IMR-90 (cell line): ENCODE results near the gene C12orf56. TPM values are rescaled to one million over a fixed set of nuclear protein-coding genes. Genes with fewer than 3 reads are reported as not detected.

Experiments
- ATAC-seq: fragments of 200-7000 bp; cut with Tn5 transposase; 2 replicates; pipeline ENCODE4 v1.9.1; 2020; ENCODE audit warnings: low read depth, mild to moderate bottlenecking, moderate library complexity
- BruUV-seq: library from RNA; stranded (reverse); fragments of 400-500 nt; replicated peaks from 2 replicates; lab custom pipeline; 2021; lab: Mats Ljungman, UMichigan
- CTCF ChIA-PET: fragments of 300-600 bp; formaldehyde crosslinking; extraction: SDS; loops from one replicate; lab custom pipeline; 2021; ENCODE audit warnings: antibody characterized with exemption; lab: Yijun Ruan, JAX
- POLR2A ChIA-PET: fragments of 300-600 bp; sonication (Branson Sonifier 250); formaldehyde crosslinking; loops from one replicate; lab custom pipeline; 2022; ENCODE audit warnings: antibody characterized with exemption; ENCODE audit not compliant: unreplicated experiment; lab: Charles Lee
- DNase-seq: peaks from one replicate; pipeline ENCODE4 v3.0.0; 2013
- H2AFZ ChIP-seq: replicated peaks from 2 replicates; pipeline ENCODE3; 2013; ENCODE audit warnings: low read length, mild to moderate bottlenecking; ENCODE audit not compliant: poor library complexity
- H2AK5ac ChIP-seq: 2 replicates; pipeline ENCODE4 v1.6.1; 2013; ENCODE audit warnings: low read depth, low read length, inconsistent platforms
- H2AK9ac ChIP-seq: replicated peaks from 2 replicates; pipeline ENCODE3; 2013; ENCODE audit warnings: mild to moderate bottlenecking, low read depth, low read length, moderate library complexity; ENCODE audit not compliant: poor library complexity
- H2BK120ac ChIP-seq: 2 replicates; pipeline ENCODE4 v1.6.1; 2013; ENCODE audit warnings: low read depth, low read length, inconsistent platforms
- H2BK15ac ChIP-seq: 3 replicates; pipeline ENCODE4 v1.6.1; 2013; ENCODE audit warnings: low read depth, low read length, inconsistent platforms
- H2BK20ac ChIP-seq: 2 replicates; pipeline ENCODE4 v1.6.1; 2013; ENCODE audit warnings: low read depth, mild to moderate bottlenecking, inconsistent platforms, low read length, moderate library complexity
- H2BK5ac ChIP-seq: 2 replicates; pipeline ENCODE4 v1.6.1; 2013; ENCODE audit warnings: mild to moderate bottlenecking, low read depth, low read length, inconsistent platforms; ENCODE audit not compliant: poor library complexity, severe bottlenecking
- H3K14ac ChIP-seq: replicated peaks from 2 replicates; pipeline ENCODE4 v1.6.1; 2013; ENCODE audit warnings: low read depth, low read length, inconsistent platforms
- H3K18ac ChIP-seq: 2 replicates; pipeline ENCODE4 v1.6.1; 2013; ENCODE audit warnings: low read depth, low read length, control low read depth
- H3K23ac ChIP-seq: 2 replicates; pipeline ENCODE4 v1.6.1; 2013; ENCODE audit warnings: low read depth, low read length, inconsistent platforms
- H3K27ac ChIP-seq: 2 replicates; pipeline ENCODE4 v1.5.1; 2013; ENCODE audit warnings: mild to moderate bottlenecking, control low read depth, low read length; ENCODE audit not compliant: insufficient read depth
- H3K27me3 ChIP-seq: 2 replicates; pipeline ENCODE4 v1.6.1; 2013; ENCODE audit warnings: low read length; ENCODE audit not compliant: control insufficient read depth, insufficient read depth
- H3K36me3 ChIP-seq: 2 replicates; pipeline ENCODE4 v1.6.1; 2013; ENCODE audit warnings: low read length, mixed read lengths; ENCODE audit not compliant: control insufficient read depth, insufficient read depth
- H3K4ac ChIP-seq: 2 replicates; pipeline ENCODE4 v1.6.1; 2013; ENCODE audit warnings: low read depth, low read length, inconsistent platforms
- H3K4me1 ChIP-seq: 2 replicates; pipeline ENCODE4 v1.6.1; 2013; ENCODE audit warnings: low read length, mixed read lengths; ENCODE audit not compliant: control insufficient read depth, insufficient read depth
- H3K4me2 ChIP-seq: 2 replicates; pipeline ENCODE4 v1.6.1; 2013; ENCODE audit warnings: low read depth, mild to moderate bottlenecking, control low read depth, low read length, moderate library complexity
- H3K4me3 ChIP-seq: 2 replicates; pipeline ENCODE4 v1.5.1; 2013; ENCODE audit warnings: low read depth, mild to moderate bottlenecking, control low read depth, low read length, moderate library complexity; ENCODE audit not compliant: insufficient read depth
- H3K56ac ChIP-seq: 2 replicates; pipeline ENCODE4 v1.6.1; 2013; ENCODE audit warnings: low read length, inconsistent platforms; ENCODE audit not compliant: insufficient read depth; ENCODE audit errors: extremely low read depth
- H3K79me1 ChIP-seq, 2 experiments: 2 replicates each; pipeline ENCODE4 v1.6.1; 2013; ENCODE audit warnings: low read length in 2 of 2, inconsistent platforms in 1 of 2, low read depth in 1 of 2
- H3K9ac ChIP-seq: 2 replicates; pipeline ENCODE4 v1.6.1; 2013; ENCODE audit warnings: low read depth, low read length, control low read depth
- H3K9me1 ChIP-seq: 2 replicates; pipeline ENCODE4 v1.6.1; 2013; ENCODE audit warnings: low read length, inconsistent platforms; ENCODE audit not compliant: insufficient read depth
- H3K9me3 ChIP-seq: 2 replicates; pipeline ENCODE4 v1.6.1; 2013; ENCODE audit warnings: low read length; ENCODE audit not compliant: control insufficient read depth, insufficient read depth
- H4K20me1 ChIP-seq: 2 replicates; pipeline ENCODE4 v1.6.1; 2013; ENCODE audit warnings: low read length, inconsistent platforms; ENCODE audit not compliant: insufficient read depth
- H4K5ac ChIP-seq: 2 replicates; pipeline ENCODE4 v1.6.1; 2013; ENCODE audit warnings: mild to moderate bottlenecking, low read depth, low read length, control low read depth
- H4K8ac ChIP-seq, 2 experiments: 2 replicates each; pipeline ENCODE4 v1.6.1; 2013; ENCODE audit warnings: low read depth in 2 of 2, low read length in 2 of 2, control low read depth in 1 of 2, inconsistent platforms in 1 of 2
- H4K91ac ChIP-seq: 2 replicates; pipeline ENCODE4 v1.6.1; 2013; ENCODE audit warnings: low read depth, low read length, inconsistent platforms; ENCODE audit not compliant: insufficient read depth
- CEBPB ChIP-seq: IDR thresholded peaks from 2 replicates; pipeline ENCODE4 v1.6.1; 2012; ENCODE audit warnings: low read depth, low read length, improper control_type of control experiment
- CHD1 ChIP-seq: IDR thresholded peaks from 2 replicates; pipeline ENCODE4 v1.6.1; 2012; ENCODE audit warnings: low read depth, low read length, improper control_type of control experiment
- CTCF ChIP-seq: conservative IDR thresholded peaks from 2 replicates; pipeline ENCODE4 v1.5.1; 2012; ENCODE audit warnings: mild to moderate bottlenecking, low read depth, low read length, improper control_type of control experiment
- ELK1 ChIP-seq: fragments of 150-350 bp; IDR thresholded peaks from 2 replicates; pipeline ENCODE4 v1.6.1; 2016; ENCODE audit warnings: low read depth, mild to moderate bottlenecking, low read length, moderate library complexity, borderline replicate concordance
- FOS ChIP-seq: fragments of 150-350 bp; IDR thresholded peaks from 2 replicates; pipeline ENCODE4 v1.6.1; 2016; ENCODE audit warnings: low read depth, low read length
- NFE2L2 ChIP-seq: fragments of 150-350 bp; IDR thresholded peaks from 2 replicates; pipeline ENCODE4 v1.6.1; 2016; ENCODE audit warnings: low read depth, mild to moderate bottlenecking, low read length
- WGBS, 2 experiments: methylation state at CpG; one replicate each; pipeline versions ENCODE4 v1.1.5 to v1.1.7; 2013; ENCODE audit warnings: missing lambda C conversion rate in 2 of 2; ENCODE audit not compliant: insufficient read length in 1 of 2; ENCODE audit errors: extremely low coverage in 2 of 2; 5-methylcytosine and 5-hydroxymethylcytosine counted together
- dilution Hi-C: fragments of 300-500 bp; cut with HindIII; formaldehyde crosslinking; loops from one replicate; pipeline ENCODE4 v1.14.3; 2018; ENCODE audit warnings: low sequenced_read_pairs; ENCODE audit not compliant: unreplicated experiment
- in situ Hi-C: fragments of 300-500 bp; cut with MboI; formaldehyde crosslinking; loops from 3 replicates; pipeline ENCODE4 v1.14.3; 2019; ENCODE audit warnings: low sequenced_read_pairs, inconsistent platforms, mixed read lengths
- intact Hi-C: fragments of 100-400 bp; cut with micrococcal nuclease; formaldehyde crosslinking; loops from 2 replicates; pipeline ENCODE4 v1.10.0; 2022
- polyA plus RNA-seq, 3 experiments: library from polyadenylated mRNA; depleted of rRNA; stranded (reverse); fragments of >200 nt; gene quantifications; 2 replicates each; pipeline ENCODE4 v1.2.3, GENCODE V29; 2012; ENCODE audit warnings: low replicate concordance in 1 of 3
- total RNA-seq: library from RNA; depleted of rRNA; stranded (reverse); fragments of >200 nt; gene quantifications from 2 replicates; pipeline ENCODE4 v1.2.3, GENCODE V29; 2012

The C12orf56 gene
- total and polyA plus RNA-seq, 2 of the 4 experiments (the other 2 are of a cell fraction) = 0.09 TPM; not detected in 1

- no peak for TF ChIP-seq NFE2L2
- TF ChIP-seq CTCF = no peak
Measured at GRCh38 chr12:64390275-64390851, at the start of gene C12orf56 (continued).

- CTCF ChIA-PET = no interaction called here
- no peak overlapping the region for H2AK5ac ChIP-seq
- in situ Hi-C loops = no loop called here
Measured at GRCh38 chr12:64440100-64440499, 49.5 kb upstream of the C12orf56 start.

More at GRCh38 chr12:64440100-64440499, 49.5 kb upstream of the C12orf56 start:
- Histone ChIP-seq H2BK5ac (no peak overlapping the region), H4K20me1 (peaks cover 18% of the 10 kb centered on the region; the same call in 1 of the 2 replicates), H3K9ac (no peak overlapping the region), H2BK15ac (no peak overlapping the region), H3K56ac (no peak overlapping the region), H3K36me3 (peaks cover 47% of the 10 kb centered on the region), H2AK9ac (no peak overlapping the region), H3K27ac (no peak overlapping the region), H3K27me3 (no peaks in the 10 kb centered on the region), H3K4me3 (no peak overlapping the region), H3K4me2 (no peak overlapping the region), H4K5ac (no peak overlapping the region), H3K18ac (no peak overlapping the region), H4K91ac (no peak overlapping the region), H3K9me3 (no peaks in the 10 kb centered on the region), H2AFZ (no peak overlapping the region), H3K4ac (no peak overlapping the region), H4K8ac (no peak overlapping the region), H3K14ac (no peak overlapping the region), H2BK120ac (no peak overlapping the region), H3K79me1 (peaks cover 10 to 39% of the 10 kb centered on the region in 2 experiments; a peak in 3 of 4 replicates), H3K23ac (no peak overlapping the region), H3K4me1 (no peaks in the 10 kb centered on the region), H2BK20ac (no peak overlapping the region), H3K9me1 (peaks cover 3% of the 10 kb centered on the region)
- DNase-seq (no peak), ATAC-seq (no peak)
- TF ChIP-seq FOS = no peak
- TF ChIP-seq CEBPB = peak; percentile 83
- no peak for TF ChIP-seq CHD1
- no peak for TF ChIP-seq ELK1
- dilution Hi-C loops = no loop called here
- BruUV-seq = no TSS peak
- WGBS, 2 experiments = no CpG with 5 or more reads among the region's 1 CpG
- POLR2A ChIA-PET = no interaction called here
- intact Hi-C loops = no loop called here
